Measurements from ENCODE around the gene CD109. TPM values are rescaled to one million over a fixed set of nuclear protein-coding genes. Genes with fewer than 3 reads are reported as not detected.

Gene CD109
- total RNA-seq, 5 donors from 2014 or later (not counting 1 experiment from before 2014, with no cell fraction given) = 0.59 to 1.0 (median 0.68) TPM

- Histone ChIP-seq H3K27me3 (replicated peaks in 1 of 2; ENCODE audit: control insufficient read depth in 2 of 2, extremely low read depth in 1 of 2, insufficient read depth in 2 of 2, low read length in 1 of 2) (no peaks in the 10 kb centered on the region), H3K27ac (ENCODE audit: low read length) (no peak overlapping the region), H3K36me3 (ENCODE audit: control insufficient read depth in 2 of 2, extremely low read depth in 1 of 2, insufficient read depth in 1 of 2, low read length in 1 of 2) (no peaks in the 10 kb centered on the region), H3K4me1 (ENCODE audit: control insufficient read depth in 1 of 2, extremely low read depth in 1 of 2, insufficient read depth in 2 of 2, low read length in 2 of 2) (no peaks in the 10 kb centered on the region), H3K9me3 (no peaks in the 10 kb centered on the region), H3K4me3 (ENCODE audit: control insufficient read depth in 1 of 2, extremely low read depth in 1 of 2, low read length in 1 of 2) (no peak overlapping the region)
- H3K27ac Mint-ChIP-seq = no peak overlapping the region
- no peaks in the 10 kb centered on the region for H3K9me3 Mint-ChIP-seq
- ATAC-seq (replicated peaks in 1 of 4) (no peak), DNase-seq (no peak)
- H3K4me3 Mint-ChIP-seq = no peak overlapping the region
- ChIA-PET CTCF (interaction anchor here (0.7 to 0.9 kb wide), 2 partner anchors 1412 to 1678 kb away, joined by 3 to 4 read pairs; no protein-coding TSS in a partner anchor), POLR2A (interaction anchor here in 1 of 2 donors (0.7 kb wide), 1 partner anchor 28 kb away, joined by 3 read pairs; no protein-coding TSS in a partner anchor)
- no peaks in the 10 kb centered on the region for H3K4me1 Mint-ChIP-seq
- WGBS (ENCODE audit: insufficient coverage) = no CpG with 5 or more reads among the region's 6 CpGs
- no peaks in the 10 kb centered on the region for H3K36me3 Mint-ChIP-seq
- no peaks in the 10 kb centered on the region for H3K27me3 Mint-ChIP-seq
Observed at GRCh38 chr6:73797861-73798260, 101.9 kb downstream of the CD109 start.

- no peak overlapping the region for H3K4me3 Mint-ChIP-seq
- DNase-seq (no peak), ATAC-seq (replicated peaks in 1 of 4) (no peak)
- WGBS (ENCODE audit: insufficient coverage) = 50% methylated on average over 1 of the region's 2 CpGs
- H3K27ac Mint-ChIP-seq = no peak overlapping the region
- Histone ChIP-seq H3K9me3 (no peaks in the 10 kb centered on the region), H3K36me3 (ENCODE audit: control insufficient read depth in 2 of 2, extremely low read depth in 1 of 2, insufficient read depth in 1 of 2, low read length in 1 of 2) (no peaks in the 10 kb centered on the region), H3K27ac (ENCODE audit: low read length) (no peak overlapping the region), H3K4me3 (ENCODE audit: control insufficient read depth in 1 of 2, extremely low read depth in 1 of 2, low read length in 1 of 2) (no peak overlapping the region), H3K27me3 (replicated peaks in 1 of 2; ENCODE audit: control insufficient read depth in 2 of 2, extremely low read depth in 1 of 2, insufficient read depth in 2 of 2, low read length in 1 of 2) (no peaks in the 10 kb centered on the region), H3K4me1 (ENCODE audit: control insufficient read depth in 1 of 2, extremely low read depth in 1 of 2, insufficient read depth in 2 of 2, low read length in 2 of 2) (no peaks in the 10 kb centered on the region)
- no peaks in the 10 kb centered on the region for H3K9me3 Mint-ChIP-seq
- no peaks in the 10 kb centered on the region for H3K36me3 Mint-ChIP-seq
- no peaks in the 10 kb centered on the region for H3K27me3 Mint-ChIP-seq
- POLR2A ChIA-PET = interaction anchor here in 1 of 2 donors (0.7 kb wide), 1 partner anchor 29 kb away, joined by 3 read pairs; no protein-coding TSS in a partner anchor
- CTCF ChIA-PET = interaction anchor here in 1 of 2 donors (0.7 kb wide), 1 partner anchor 1678 kb away, joined by 4 read pairs; no protein-coding TSS in a partner anchor
- H3K4me1 Mint-ChIP-seq = no peaks in the 10 kb centered on the region
Observed at GRCh38 chr6:73798592-73798991, 102.6 kb downstream of the CD109 start.

- Mint-ChIP-seq H3K4me1 (no peaks in the 10 kb centered on the region), H3K4me3 (no peak overlapping the region), H3K36me3 (no peaks in the 10 kb centered on the region), H3K9me3 (no peaks in the 10 kb centered on the region), H3K27ac (no peak overlapping the region), H3K27me3 (no peaks in the 10 kb centered on the region)
- POLR2A ChIA-PET = no interaction called here
- no peaks in the 10 kb centered on the region for H3K9me3 ChIP-seq
- H3K27me3 ChIP-seq (replicated peaks in 1 of 2; ENCODE audit: control insufficient read depth in 2 of 2, extremely low read depth in 1 of 2, insufficient read depth in 2 of 2, low read length in 1 of 2) = no peaks in the 10 kb centered on the region
- H3K27ac ChIP-seq (ENCODE audit: low read length) = no peak overlapping the region
- DNase-seq (no peak), ATAC-seq (replicated peaks in 1 of 4) (no peak)
- H3K36me3 ChIP-seq (ENCODE audit: control insufficient read depth in 2 of 2, extremely low read depth in 1 of 2, insufficient read depth in 1 of 2, low read length in 1 of 2) = no peaks in the 10 kb centered on the region
- H3K4me3 ChIP-seq (ENCODE audit: control insufficient read depth in 1 of 2, extremely low read depth in 1 of 2, low read length in 1 of 2) = no peak overlapping the region
- WGBS (ENCODE audit: insufficient coverage) = no CpG with 5 or more reads among the region's 1 CpG
- CTCF ChIA-PET = no interaction called here
- no peaks in the 10 kb centered on the region for H3K4me1 ChIP-seq (ENCODE audit: control insufficient read depth in 1 of 2, extremely low read depth in 1 of 2, insufficient read depth in 2 of 2, low read length in 2 of 2)
Observed at GRCh38 chr6:73800997-73801396, 105.0 kb downstream of the CD109 start.

DNA sequence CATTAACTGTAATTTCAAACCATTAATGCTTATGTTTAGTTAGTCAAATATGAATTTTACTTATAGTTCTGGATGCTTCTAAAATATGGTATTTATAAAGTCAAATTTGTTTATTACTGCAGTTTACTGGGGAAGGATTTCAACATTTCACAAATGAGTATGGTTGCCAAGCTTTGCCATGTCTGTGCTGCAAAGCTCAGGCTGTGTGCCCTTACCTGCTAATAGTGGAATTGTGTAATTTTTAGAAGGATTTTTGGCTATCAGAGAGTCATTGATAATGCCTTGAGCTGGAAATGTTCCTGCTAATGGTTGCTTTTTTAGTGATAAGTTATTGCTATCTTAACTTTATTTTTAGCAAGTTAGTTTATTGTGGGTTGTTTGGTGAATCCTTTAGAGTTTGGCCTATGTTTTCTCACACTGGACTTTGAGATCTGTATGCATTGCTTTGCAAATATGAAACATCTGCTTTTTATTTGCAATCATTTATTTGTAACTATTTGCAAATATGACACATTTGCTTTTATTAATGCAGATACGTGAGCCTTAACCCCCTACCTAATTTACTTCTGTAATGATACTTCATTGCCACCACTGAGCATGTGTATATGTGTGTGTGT lies 105.8 kb downstream of the CD109 start:
- no peaks in the 10 kb centered on the region for H3K4me1 ChIP-seq (ENCODE audit: control insufficient read depth in 1 of 2, extremely low read depth in 1 of 2, insufficient read depth in 2 of 2, low read length in 2 of 2)
- Mint-ChIP-seq H3K4me1 (no peaks in the 10 kb centered on the region), H3K27ac (no peak overlapping the region), H3K9me3 (no peaks in the 10 kb centered on the region), H3K4me3 (no peak overlapping the region), H3K36me3 (no peaks in the 10 kb centered on the region), H3K27me3 (no peaks in the 10 kb centered on the region)
- no CpG with 5 or more reads among the region's 1 CpG for WGBS (ENCODE audit: insufficient coverage)
- H3K27ac ChIP-seq (ENCODE audit: low read length) = no peak overlapping the region
- no peaks in the 10 kb centered on the region for H3K36me3 ChIP-seq (ENCODE audit: control insufficient read depth in 2 of 2, extremely low read depth in 1 of 2, insufficient read depth in 1 of 2, low read length in 1 of 2)
- POLR2A ChIA-PET = no interaction called here
- CTCF ChIA-PET = no interaction called here
- H3K9me3 ChIP-seq = no peaks in the 10 kb centered on the region
- no peak for ATAC-seq (replicated peaks in 1 of 4)
- no peak overlapping the region for H3K4me3 ChIP-seq (ENCODE audit: control insufficient read depth in 1 of 2, extremely low read depth in 1 of 2, low read length in 1 of 2)
- DNase-seq = no peak
- H3K27me3 ChIP-seq (replicated peaks in 1 of 2; ENCODE audit: control insufficient read depth in 2 of 2, extremely low read depth in 1 of 2, insufficient read depth in 2 of 2, low read length in 1 of 2) = no peaks in the 10 kb centered on the region

DNA sequence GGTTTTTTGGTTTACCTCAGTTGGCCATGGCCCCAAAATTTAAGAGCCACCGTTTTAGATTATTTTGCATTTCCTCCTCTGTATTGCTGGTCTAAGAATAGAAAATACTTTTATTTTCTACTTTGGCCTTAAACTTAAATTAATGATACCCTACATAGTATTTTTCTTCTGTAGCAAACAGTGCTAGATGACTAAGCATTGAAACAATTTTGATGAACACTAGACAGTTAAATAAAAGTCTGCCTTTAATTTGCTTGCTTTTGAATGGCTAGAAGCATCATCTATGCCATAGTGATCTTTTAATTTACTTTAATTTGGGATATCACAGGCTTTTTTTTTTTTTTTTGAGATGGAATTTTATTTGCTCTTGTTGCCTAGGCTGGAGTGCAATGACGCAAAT lies 106.4 kb downstream of the CD109 start:
- H3K4me1 Mint-ChIP-seq = no peaks in the 10 kb centered on the region

GRCh38 chr6:73803562-73804241 lies 107.7 kb downstream of the CD109 start:
- H3K27me3 ChIP-seq (replicated peaks in 1 of 2; ENCODE audit: control insufficient read depth in 2 of 2, extremely low read depth in 1 of 2, insufficient read depth in 2 of 2, low read length in 1 of 2) = no peaks in the 10 kb centered on the region
- ChIA-PET CTCF (no interaction called here), POLR2A (no interaction called here)
- no peaks in the 10 kb centered on the region for H3K9me3 ChIP-seq
- no peaks in the 10 kb centered on the region for H3K27me3 Mint-ChIP-seq
- ATAC-seq (replicated peaks in 1 of 4) = no peak
- H3K36me3 Mint-ChIP-seq = no peaks in the 10 kb centered on the region
- H3K36me3 ChIP-seq (ENCODE audit: control insufficient read depth in 2 of 2, extremely low read depth in 1 of 2, insufficient read depth in 1 of 2, low read length in 1 of 2) = no peaks in the 10 kb centered on the region
- no peak overlapping the region for H3K27ac Mint-ChIP-seq
- H3K4me1 Mint-ChIP-seq = no peaks in the 10 kb centered on the region
- DNase-seq = peak in 1 of 35 experiments; percentile 1
- no peak overlapping the region for H3K4me3 Mint-ChIP-seq
- H3K4me3 ChIP-seq (ENCODE audit: control insufficient read depth in 1 of 2, extremely low read depth in 1 of 2, low read length in 1 of 2) = no peak overlapping the region
- no peak overlapping the region for H3K27ac ChIP-seq (ENCODE audit: low read length)
- no peaks in the 10 kb centered on the region for H3K4me1 ChIP-seq (ENCODE audit: control insufficient read depth in 1 of 2, extremely low read depth in 1 of 2, insufficient read depth in 2 of 2, low read length in 2 of 2)
- H3K9me3 Mint-ChIP-seq = no peaks in the 10 kb centered on the region
- 90% methylated on average over 2 of the region's 5 CpGs for WGBS (ENCODE audit: insufficient coverage)

More for the DNA sequence above, 106.4 kb downstream of the CD109 start:
- DNase-seq = no peak
- H3K4me3 Mint-ChIP-seq = no peak overlapping the region
- ChIA-PET CTCF (no interaction called here), POLR2A (no interaction called here)
- Histone ChIP-seq H3K4me1 (ENCODE audit: control insufficient read depth in 1 of 2, extremely low read depth in 1 of 2, insufficient read depth in 2 of 2, low read length in 2 of 2) (no peaks in the 10 kb centered on the region), H3K36me3 (ENCODE audit: control insufficient read depth in 2 of 2, extremely low read depth in 1 of 2, insufficient read depth in 1 of 2, low read length in 1 of 2) (no peaks in the 10 kb centered on the region), H3K4me3 (ENCODE audit: control insufficient read depth in 1 of 2, extremely low read depth in 1 of 2, low read length in 1 of 2) (no peak overlapping the region), H3K27me3 (replicated peaks in 1 of 2; ENCODE audit: control insufficient read depth in 2 of 2, extremely low read depth in 1 of 2, insufficient read depth in 2 of 2, low read length in 1 of 2) (no peaks in the 10 kb centered on the region), H3K27ac (ENCODE audit: low read length) (no peak overlapping the region), H3K9me3 (no peaks in the 10 kb centered on the region)
- no peaks in the 10 kb centered on the region for H3K27me3 Mint-ChIP-seq
- no peaks in the 10 kb centered on the region for H3K36me3 Mint-ChIP-seq
- no peaks in the 10 kb centered on the region for H3K9me3 Mint-ChIP-seq
- 100% methylated on average over 1 of the region's 2 CpGs for WGBS (ENCODE audit: insufficient coverage)
- no peak for ATAC-seq (replicated peaks in 1 of 4)
- H3K27ac Mint-ChIP-seq = no peak overlapping the region
